SK-N-SH (cell line): ENCODE measurements around the gene PRKG1. TPM values are rescaled to one million over a fixed set of nuclear protein-coding genes. Genes with fewer than 3 reads are reported as not detected.

Experiments used
- CTCF ChIA-PET: fragments of 300-600, 350-600 bp; formaldehyde crosslinking; extraction: SDS; loops from one replicate; lab custom pipeline; 2021; lab: Yijun Ruan, JAX
- POLR2A ChIA-PET: fragments of 350-600 bp; sonication (Branson Sonifier 250); formaldehyde crosslinking; extraction: SDS; loops from one replicate; lab custom pipeline; 2020; ENCODE audit warnings: antibody characterized with exemption, inconsistent platforms; lab: Yijun Ruan, JAX
- DNase-seq: peaks from one replicate; pipeline ENCODE4 v3.0.0; 2012
- H2AFZ ChIP-seq: fragments of 200-600 bp; sonication (generic); 2 replicates; pipeline ENCODE4 v1.8.1; 2016; ENCODE audit warnings: antibody characterized with exemption, mild to moderate bottlenecking, low read depth
- H3F3A ChIP-seq: fragments of 200-600 bp; sonication (generic); replicated peaks from 2 replicates; pipeline ENCODE3; 2016; ENCODE audit warnings: antibody characterized with exemption, mild to moderate bottlenecking; ENCODE audit not compliant: insufficient read depth
- H3K27ac ChIP-seq, 2 experiments: fragments of 200-500 bp in 1 of 2; fragments of 200-600 bp in 1 of 2; sonication (Bioruptor generic) in 1 of 2; sonication (generic), shearing (Covaris generic) in 1 of 2; 2 replicates each; pipeline versions ENCODE4 v1.5.1 to v1.6.1; 2014 to 2016; ENCODE audit warnings: low read depth in 2 of 2, inconsistent platforms in 1 of 2, low read length in 1 of 2, mild to moderate bottlenecking in 1 of 2, mixed read lengths in 1 of 2
- H3K27me3 ChIP-seq: fragments of 200-600 bp; sonication (generic), shearing (Covaris generic); 2 replicates; pipeline ENCODE4 v1.6.1; 2016; ENCODE audit warnings: mixed run types; ENCODE audit not compliant: insufficient read depth
- H3K36me3 ChIP-seq, 2 experiments: fragments of 200-500 bp in 1 of 2; fragments of 200-600 bp in 1 of 2; sonication (Bioruptor generic) in 1 of 2; sonication (generic) in 1 of 2; replicated peaks in 1 of 2; 2 replicates each; pipeline versions ENCODE3 to v1.5.1; 2014 to 2016; ENCODE audit warnings: low read length in 1 of 2, mild to moderate bottlenecking in 1 of 2; ENCODE audit not compliant: insufficient read depth in 2 of 2, control insufficient read depth in 1 of 2
- H3K4me1 ChIP-seq, 2 experiments: fragments of 200-500 bp in 1 of 2; fragments of 200-600 bp in 1 of 2; sonication (Bioruptor generic) in 1 of 2; sonication (generic), shearing (Covaris generic) in 1 of 2; 2 replicates each; pipeline versions ENCODE4 v1.5.1 to v1.6.1; 2014 to 2016; ENCODE audit warnings: low read depth in 1 of 2, low read length in 1 of 2, mixed run types in 1 of 2; ENCODE audit not compliant: insufficient read depth in 2 of 2, control insufficient read depth in 1 of 2
- H3K4me2 ChIP-seq: fragments of 200-600 bp; sonication (generic), shearing (Covaris generic); 2 replicates; pipeline ENCODE4 v1.6.1; 2017; ENCODE audit warnings: mixed run types
- H3K4me3 ChIP-seq, 2 experiments: fragments of 200-500 bp in 1 of 2; fragments of 200-600 bp in 1 of 2; sonication (Bioruptor generic) in 1 of 2; sonication (generic), shearing (Covaris generic) in 1 of 2; 2 replicates each; pipeline versions ENCODE4 v1.5.1 to v1.8.1; 2014 to 2016; ENCODE audit warnings: low read depth in 2 of 2, inconsistent platforms in 1 of 2, low read length in 1 of 2, mild to moderate bottlenecking in 1 of 2, mixed read lengths in 1 of 2, moderate library complexity in 1 of 2
- H3K79me2 ChIP-seq: fragments of 200-600 bp; sonication (generic); 2 replicates; pipeline ENCODE4 v1.8.1; 2017; ENCODE audit warnings: mild to moderate bottlenecking; ENCODE audit not compliant: insufficient read depth
- H3K9ac ChIP-seq: fragments of 200-600 bp; sonication (generic); 2 replicates; pipeline ENCODE4 v1.6.1; 2017; ENCODE audit warnings: mixed run types
- H3K9me2 ChIP-seq: fragments of 200-600 bp; sonication (generic); 2 replicates; pipeline ENCODE4 v1.6.1; 2017; ENCODE audit warnings: mixed run types
- H3K9me3 ChIP-seq: fragments of 200-600 bp; sonication (generic); 2 replicates; pipeline ENCODE4 v1.6.1; 2017; ENCODE audit warnings: mixed run types, mild to moderate bottlenecking, moderate library complexity
- H4K20me1 ChIP-seq: fragments of 200-600 bp; sonication (generic); 2 replicates; pipeline ENCODE4 v1.6.1; 2017; ENCODE audit warnings: mild to moderate bottlenecking, mixed run types; ENCODE audit not compliant: insufficient read depth
- CHD2 ChIP-seq: fragments of 150-350 bp; IDR thresholded peaks from 2 replicates; pipeline ENCODE4 v1.6.1; 2018; ENCODE audit warnings: low read length; ENCODE audit not compliant: partially characterized antibody
- CTCF ChIP-seq: fragments of 200-600 bp; sonication (generic); IDR thresholded peaks from 2 replicates; pipeline ENCODE4 v1.6.1; 2017; ENCODE audit warnings: antibody characterized with exemption, mild to moderate bottlenecking, moderate library complexity
- ELF1 ChIP-seq: IDR thresholded peaks from 2 replicates; pipeline ENCODE4 v1.4.0; 2012
- EP300 ChIP-seq, 2 experiments: IDR thresholded peaks; 2 replicates each; pipeline versions ENCODE4 v1.4.0 to v1.6.1; 2012; ENCODE audit warnings: borderline replicate concordance in 1 of 2, low read depth in 1 of 2, low read length in 1 of 2
- FOSL2 ChIP-seq: IDR thresholded peaks from 2 replicates; pipeline ENCODE4 v1.4.0; 2012; ENCODE audit warnings: low read depth, mild to moderate bottlenecking, moderate library complexity, borderline replicate concordance
- FOXM1 ChIP-seq: IDR thresholded peaks from 2 replicates; pipeline ENCODE4 v1.4.0; 2012; ENCODE audit warnings: low read depth, mild to moderate bottlenecking
- IRF3 ChIP-seq: fragments of 150-350 bp; IDR thresholded peaks from 2 replicates; pipeline ENCODE4 v1.6.1; 2016; ENCODE audit warnings: mild to moderate bottlenecking, low read depth, low read length
- MAX ChIP-seq: IDR thresholded peaks from 2 replicates; pipeline ENCODE4 v1.4.0; 2012; ENCODE audit warnings: low read depth
- MXI1 ChIP-seq: IDR thresholded peaks from 2 replicates; pipeline ENCODE4 v1.6.1; 2012; ENCODE audit warnings: mild to moderate bottlenecking, low read depth, low read length, improper control_type of control experiment
- NFIC ChIP-seq: IDR thresholded peaks from 2 replicates; pipeline ENCODE4 v1.4.0; 2012; ENCODE audit warnings: borderline replicate concordance
- POLR2AphosphoS5 ChIP-seq: IDR thresholded peaks from 2 replicates; pipeline ENCODE4 v1.6.1; 2012; ENCODE audit warnings: low read depth, low read length
- RAD21 ChIP-seq: IDR thresholded peaks from 2 replicates; pipeline ENCODE4 v1.6.1; 2012; ENCODE audit warnings: mild to moderate bottlenecking, low read length
- RCOR1 ChIP-seq: fragments of 150-350 bp; IDR thresholded peaks from 2 replicates; pipeline ENCODE4 v1.6.1; 2017; ENCODE audit warnings: antibody characterized with exemption, low read length
- RFX5 ChIP-seq: IDR thresholded peaks from 2 replicates; pipeline ENCODE4 v1.6.1; 2012; ENCODE audit warnings: mild to moderate bottlenecking, improper control_type of control experiment, low read length
- TCF12 ChIP-seq: IDR thresholded peaks from 2 replicates; pipeline ENCODE4 v1.4.0; 2012
- USF2 ChIP-seq: fragments of 150-350 bp; IDR thresholded peaks from 2 replicates; pipeline ENCODE4 v1.6.1; 2017; ENCODE audit warnings: antibody characterized with exemption, low read length, low read depth, borderline replicate concordance
- YY1 ChIP-seq: IDR thresholded peaks from 2 replicates; pipeline ENCODE4 v1.4.0; 2012; ENCODE audit warnings: low read depth, mild to moderate bottlenecking
- WGBS: methylation state at CpG from one replicate; pipeline ENCODE4 v1.1.6; 2017; ENCODE audit warnings: low lambda C conversion rate; 5-methylcytosine and 5-hydroxymethylcytosine counted together
- polyA plus RNA-seq, 3 experiments: library from polyadenylated mRNA; depleted of rRNA; stranded (reverse); fragments of >200 nt; gene quantifications; 2 replicates each; pipeline ENCODE4 v1.2.3, GENCODE V29; 2012
- TF ChIP-seq, protein P1 (sequence below): IDR thresholded peaks from 2 replicates; pipeline ENCODE4; 2012
- TF ChIP-seq, protein P2 (sequence below): IDR thresholded peaks from 2 replicates; pipeline ENCODE4 v1.4.0; 2012; ENCODE audit warnings: low read depth, borderline replicate concordance

PRKG1 gene
- polyA plus RNA-seq, 1 of the 3 experiments (the other 2 are of a cell fraction): 4.1 TPM

DNA sequence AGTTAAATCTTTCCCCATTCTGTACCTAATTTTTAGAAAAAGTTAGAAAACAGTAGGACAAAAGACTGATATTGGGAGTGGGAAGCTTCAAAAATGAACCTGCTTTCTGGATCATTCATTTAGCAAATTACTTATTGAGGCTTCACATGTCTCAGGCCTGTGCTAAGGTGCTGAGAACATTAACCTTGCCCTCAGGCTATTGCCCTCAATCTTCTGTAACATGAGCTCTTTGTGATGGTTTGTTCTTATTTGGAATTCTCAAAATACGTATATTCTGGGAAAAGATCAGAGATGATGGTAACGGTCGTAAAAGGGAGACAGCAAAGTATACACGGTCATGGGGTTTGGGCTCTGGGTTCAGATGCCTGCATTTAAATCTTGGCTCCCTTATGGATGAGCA is 39.5 kb upstream of the PRKG1 start:
- no peaks in the 10 kb centered on the region; a peak in 1 of 4 replicates for H3K4me1 ChIP-seq
- H3K4me2 ChIP-seq: no peak overlapping the region
- no peak overlapping the region for H3K4me3 ChIP-seq
- H2AFZ ChIP-seq: no peak overlapping the region
- no peaks in the 10 kb centered on the region for H3K27me3 ChIP-seq
- H3K27ac ChIP-seq: no peak overlapping the region
- WGBS: 83% methylated on average over 4 of the region's 4 CpGs
- no peaks in the 10 kb centered on the region for H3K9me3 ChIP-seq
- no peaks in the 10 kb centered on the region for H3K79me2 ChIP-seq
- no peaks in the 10 kb centered on the region for H4K20me1 ChIP-seq
- no peak for DNase-seq
- H3K36me3 ChIP-seq: no peaks in the 10 kb centered on the region
- H3F3A ChIP-seq: no peaks in the 10 kb centered on the region
- H3K9ac ChIP-seq: no peak overlapping the region
- ChIA-PET CTCF (no interaction called here), POLR2A (no interaction called here)
- no peaks in the 10 kb centered on the region for H3K9me2 ChIP-seq
- TF ChIP-seq, protein P1, sequence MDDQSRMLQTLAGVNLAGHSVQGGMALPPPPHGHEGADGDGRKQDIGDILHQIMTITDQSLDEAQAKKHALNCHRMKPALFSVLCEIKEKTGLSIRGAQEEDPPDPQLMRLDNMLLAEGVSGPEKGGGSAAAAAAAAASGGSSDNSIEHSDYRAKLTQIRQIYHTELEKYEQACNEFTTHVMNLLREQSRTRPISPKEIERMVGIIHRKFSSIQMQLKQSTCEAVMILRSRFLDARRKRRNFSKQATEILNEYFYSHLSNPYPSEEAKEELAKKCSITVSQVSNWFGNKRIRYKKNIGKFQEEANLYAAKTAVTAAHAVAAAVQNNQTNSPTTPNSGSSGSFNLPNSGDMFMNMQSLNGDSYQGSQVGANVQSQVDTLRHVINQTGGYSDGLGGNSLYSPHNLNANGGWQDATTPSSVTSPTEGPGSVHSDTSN: no peak
- TF ChIP-seq TCF12 (no peak), RFX5 (no peak), MAX (no peak), ELF1 (no peak), USF2 (no peak), RCOR1 (no peak), RAD21 (no peak), YY1 (no peak), CHD2 (no peak), MXI1 (no peak), IRF3 (no peak), EP300 (IDR thresholded peaks at IDR 0.05; ENCODE audit: borderline replicate concordance in 1 of 2, low read depth in 1 of 2, low read length in 1 of 2) (no peak)
- TF ChIP-seq, protein P2, sequence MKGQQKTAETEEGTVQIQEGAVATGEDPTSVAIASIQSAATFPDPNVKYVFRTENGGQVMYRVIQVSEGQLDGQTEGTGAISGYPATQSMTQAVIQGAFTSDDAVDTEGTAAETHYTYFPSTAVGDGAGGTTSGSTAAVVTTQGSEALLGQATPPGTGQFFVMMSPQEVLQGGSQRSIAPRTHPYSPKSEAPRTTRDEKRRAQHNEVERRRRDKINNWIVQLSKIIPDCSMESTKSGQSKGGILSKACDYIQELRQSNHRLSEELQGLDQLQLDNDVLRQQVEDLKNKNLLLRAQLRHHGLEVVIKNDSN: no peak

DNA sequence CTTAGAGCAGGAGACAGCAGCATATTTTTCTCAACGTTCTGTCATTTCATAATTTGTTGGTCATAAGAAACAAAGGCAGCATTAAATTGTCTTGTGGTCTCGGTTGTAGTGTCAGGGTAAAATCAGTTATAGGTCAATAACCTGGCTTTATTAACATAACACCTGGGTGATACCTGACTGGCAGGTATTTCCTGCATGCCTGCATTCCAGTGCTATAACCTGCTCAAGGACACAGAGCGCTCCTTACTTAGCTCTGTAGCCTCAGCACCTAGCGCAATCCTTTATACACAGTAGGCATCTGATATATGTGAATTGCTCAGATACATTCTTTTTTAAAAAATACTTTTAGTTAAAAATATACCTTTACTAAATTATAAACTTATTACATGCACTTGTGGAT is 38.9 kb upstream of the PRKG1 start:
- no peaks in the 10 kb centered on the region for H3K9me2 ChIP-seq
- no peaks in the 10 kb centered on the region for H3K27me3 ChIP-seq
- no peak for TF ChIP-seq NFIC
- TF ChIP-seq MXI1: no peak
- TF ChIP-seq ELF1: no peak
- TF ChIP-seq, protein P1: no peak
- TF ChIP-seq FOSL2: no peak
- no peak for TF ChIP-seq USF2
- no peak for TF ChIP-seq POLR2AphosphoS5
- no peak for TF ChIP-seq CTCF
- TF ChIP-seq FOXM1: no peak
- H3K9me3 ChIP-seq: no peaks in the 10 kb centered on the region
- DNase-seq: no peak
- no peak overlapping the region for H3K4me3 ChIP-seq
- H3F3A ChIP-seq: no peaks in the 10 kb centered on the region
- no peak overlapping the region for H3K9ac ChIP-seq
- POLR2A ChIA-PET: no interaction called here
- no peak overlapping the region for H3K27ac ChIP-seq
- no peaks in the 10 kb centered on the region for H3K36me3 ChIP-seq
- no peaks in the 10 kb centered on the region; a peak in 1 of 4 replicates for H3K4me1 ChIP-seq
- H3K79me2 ChIP-seq: no peaks in the 10 kb centered on the region
- 68% methylated on average over 4 of the region's 4 CpGs for WGBS
- no peak overlapping the region for H2AFZ ChIP-seq
- H3K4me2 ChIP-seq: no peak overlapping the region
- CTCF ChIA-PET: no interaction called here
- no peaks in the 10 kb centered on the region for H4K20me1 ChIP-seq
